GM12878 (cell line): ENCODE results near the gene TRAPPC11. TPM values are rescaled to one million over a fixed set of nuclear protein-coding genes. Genes with fewer than 3 reads are reported as not detected.
A peak's percentile ranks its signal among the peaks of the same experiment; 100 is the strongest.

Experiments
- BHLHE40 ChIP-seq, 2 experiments: fragments of 450-650 bp in 1 of 2; IDR thresholded peaks; 2 replicates each; pipeline ENCODE4 v1.6.1; 2011 to 2017; ENCODE audit warnings: low read depth in 2 of 2, borderline replicate concordance in 1 of 2, improper control_type of control experiment in 1 of 2, low read length in 1 of 2, mild to moderate bottlenecking in 1 of 2
- CBFB ChIP-seq: IDR thresholded peaks from 2 replicates; pipeline ENCODE4 v1.6.1; 2016; ENCODE audit warnings: antibody characterized with exemption, low read depth
- CBX5 ChIP-seq: sonication (generic); IDR thresholded peaks from 2 replicates; pipeline ENCODE4 v1.6.1; 2016; ENCODE audit warnings: low read depth, moderate library complexity, mild to moderate bottlenecking, inconsistent platforms
- EP300 ChIP-seq, 2 experiments: fragments of 150-350 bp in 1 of 2; IDR thresholded peaks; 2 replicates each; pipeline ENCODE4 v1.6.1; 2011 to 2012; ENCODE audit warnings: low read depth in 2 of 2, low read length in 2 of 2, borderline replicate concordance in 1 of 2, improper control_type of control experiment in 1 of 2, inconsistent platforms in 1 of 2; ENCODE audit not compliant: control insufficient read depth in 1 of 2
- GATAD2B ChIP-seq: fragments of 450-650 bp; conservative IDR thresholded peaks from 2 replicates; pipeline ENCODE4 v1.6.1; 2017; ENCODE audit warnings: low read depth, mild to moderate bottlenecking, moderate library complexity
- IKZF1 ChIP-seq: fragments of 450-650 bp; conservative IDR thresholded peaks from 2 replicates; pipeline ENCODE4 v1.6.1; 2017; ENCODE audit warnings: antibody characterized with exemption, mild to moderate bottlenecking
- IRF4 ChIP-seq: IDR thresholded peaks from 2 replicates; pipeline ENCODE4 v1.6.1; 2011; ENCODE audit warnings: low read depth, low read length
- PML ChIP-seq: IDR thresholded peaks from 2 replicates; pipeline ENCODE4 v1.6.1; 2012; ENCODE audit warnings: low read length, inconsistent platforms
- POLR2AphosphoS2 ChIP-seq: IDR thresholded peaks from 2 replicates; pipeline ENCODE4 v1.6.1; 2011; ENCODE audit warnings: low read depth, mild to moderate bottlenecking, low read length, improper control_type of control experiment, moderate library complexity
- RAD21 ChIP-seq: IDR thresholded peaks from 2 replicates; pipeline ENCODE4 v1.6.1; 2011; ENCODE audit warnings: mild to moderate bottlenecking, low read depth, low read length, moderate library complexity; ENCODE audit not compliant: insufficient read depth
- RB1 ChIP-seq: fragments of 450-650 bp; formaldehyde crosslinking; IDR thresholded peaks from 2 replicates; pipeline ENCODE4 v1.6.1; 2017; ENCODE audit warnings: mild to moderate bottlenecking, borderline replicate concordance
- SIN3A ChIP-seq: IDR thresholded peaks from 2 replicates; pipeline ENCODE4 v1.6.1; 2012; ENCODE audit warnings: low read depth, low read length, improper control_type of control experiment
- SMAD1 ChIP-seq: fragments of 450-650 bp; IDR thresholded peaks from 2 replicates; pipeline ENCODE4 v1.6.1; 2018; ENCODE audit warnings: mild to moderate bottlenecking, low read depth; ENCODE audit not compliant: partially characterized antibody
- ZNF622 ChIP-seq: fragments of 450-650 bp; IDR thresholded peaks from 2 replicates; pipeline ENCODE4 v1.6.1; 2017; ENCODE audit warnings: mild to moderate bottlenecking, inconsistent platforms
- polyA plus RNA-seq, 11 experiments: library from polyadenylated mRNA; depleted of rRNA in 4 of 11; unstranded in 6 of 11; stranded (reverse) in 5 of 11; fragments of >200 nt; fragmentation: Nextera tagmentation in 4 of 11; fragmentation: Illumina TruSeq in 1 of 11; extraction: Ambion mirVana in 4 of 11; extraction: Trizol in 1 of 11; gene quantifications; 1 replicate in 1 of 11; 2 replicates in 10 of 11; pipeline versions ENCODE4 v1.2.1 to v1.2.3, GENCODE V29; 2011 to 2016; ENCODE audit warnings: inconsistent platforms in 2 of 11, missing spikeins in 2 of 11, low read depth in 1 of 11
- total RNA-seq, 4 experiments: library from RNA; depleted of rRNA in 3 of 4; stranded (reverse); fragments of >200 nt in 3 of 4; fragmentation: Illumina TruSeq in 1 of 4; extraction: Trizol in 1 of 4; gene quantifications; 2 replicates each; pipeline versions ENCODE4 v1.2.1 to v1.2.3, GENCODE V29; 2013 to 2021
- TF ChIP-seq, protein P1 (sequence below): fragments of 150-350 bp; IDR thresholded peaks from 2 replicates; pipeline ENCODE4 v1.6.1; 2016; ENCODE audit warnings: low read depth, low read length
- TF ChIP-seq, protein P2 (sequence below): fragments of 450-650 bp; IDR thresholded peaks from 2 replicates; pipeline ENCODE4 v1.6.1; 2017; ENCODE audit warnings: borderline replicate concordance
- TF ChIP-seq, protein P3 (sequence below): fragments of 450-650 bp; formaldehyde crosslinking; IDR thresholded peaks from 2 replicates; pipeline ENCODE4 v1.5.0; 2022; ENCODE audit warnings: mild to moderate bottlenecking, missing genetic modification characterization
- TF ChIP-seq, protein P4 (sequence below): fragments of 450-650 bp; conservative IDR thresholded peaks from 2 replicates; pipeline ENCODE4 v1.6.1; 2017; ENCODE audit warnings: mild to moderate bottlenecking, moderate library complexity

Gene TRAPPC11
- total and polyA plus RNA-seq, 10 of the 15 experiments (the other 5 are each of a cell fraction or from before 2014, with no cell fraction given), result 7.3 to 40.5 (median 22.3) TPM

DNA sequence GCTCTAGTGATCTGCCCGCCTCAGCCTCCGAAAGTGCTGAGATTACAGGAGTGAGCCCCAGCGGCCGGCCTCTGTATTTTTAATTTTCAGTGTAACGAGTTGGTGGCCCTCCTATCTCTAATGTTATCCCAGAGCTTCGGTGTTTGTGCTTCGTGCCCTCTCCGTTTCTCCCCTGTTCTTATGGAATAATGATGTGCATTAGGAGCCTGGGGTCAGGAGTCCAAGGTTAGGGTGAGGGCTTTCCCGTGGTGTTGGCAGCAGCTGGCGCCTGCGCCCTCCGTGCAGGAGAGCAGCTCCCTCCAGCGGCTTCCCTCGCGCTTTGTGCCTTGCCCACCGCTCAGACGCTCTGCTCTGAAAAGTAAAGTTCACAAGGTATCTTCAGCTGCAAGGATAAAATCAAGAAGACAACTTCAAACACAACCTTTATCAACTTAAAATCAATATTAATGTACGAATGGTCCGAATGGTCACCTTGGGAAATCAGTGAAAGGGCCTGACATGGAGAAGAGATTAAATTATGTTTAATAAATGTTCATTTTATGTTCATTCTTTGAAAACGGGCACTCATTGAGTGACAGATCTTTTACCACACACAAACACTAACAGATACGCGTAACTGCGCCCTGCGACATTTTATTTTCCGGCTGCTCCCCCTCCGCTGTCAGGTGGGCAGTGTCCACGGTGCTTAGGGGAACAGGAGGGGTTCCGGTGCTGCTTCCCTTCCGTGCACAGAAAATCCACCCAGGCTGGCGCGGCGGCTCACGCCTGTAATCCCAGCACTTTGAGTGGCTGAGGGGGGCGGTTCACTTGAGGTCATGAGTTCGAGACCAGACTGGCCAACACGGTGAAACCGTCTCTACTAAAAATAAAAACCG, 62.4 kb downstream of the TRAPPC11 start (continued):
- TF ChIP-seq PML (no peak), SIN3A (no peak), BHLHE40 (IDR thresholded peaks at IDR 0.05; ENCODE audit: borderline replicate concordance in 1 of 2, low read depth in 2 of 2, low read length in 1 of 2) (0 out of 4 replicates have a peak, but pooled peaks of 1 of the 2 experiments have one; percentile 5), SMAD1 (no peak), ZNF622 (no peak), CBX5 (no peak), CBFB (no peak), GATAD2B (no peak; the same call in 1 of the 2 replicates), POLR2AphosphoS2 (no peak), EP300 (IDR thresholded peaks at IDR 0.05; ENCODE audit: borderline replicate concordance in 1 of 2, control insufficient read depth in 1 of 2, low read depth in 2 of 2, low read length in 2 of 2) (no peak), IKZF1 (no peak), IRF4 (no peak), RAD21 (0 out of 2 replicates have a peak, but pooled peaks have one; percentile 21), RB1 (no peak)
- TF ChIP-seq, protein P1, sequence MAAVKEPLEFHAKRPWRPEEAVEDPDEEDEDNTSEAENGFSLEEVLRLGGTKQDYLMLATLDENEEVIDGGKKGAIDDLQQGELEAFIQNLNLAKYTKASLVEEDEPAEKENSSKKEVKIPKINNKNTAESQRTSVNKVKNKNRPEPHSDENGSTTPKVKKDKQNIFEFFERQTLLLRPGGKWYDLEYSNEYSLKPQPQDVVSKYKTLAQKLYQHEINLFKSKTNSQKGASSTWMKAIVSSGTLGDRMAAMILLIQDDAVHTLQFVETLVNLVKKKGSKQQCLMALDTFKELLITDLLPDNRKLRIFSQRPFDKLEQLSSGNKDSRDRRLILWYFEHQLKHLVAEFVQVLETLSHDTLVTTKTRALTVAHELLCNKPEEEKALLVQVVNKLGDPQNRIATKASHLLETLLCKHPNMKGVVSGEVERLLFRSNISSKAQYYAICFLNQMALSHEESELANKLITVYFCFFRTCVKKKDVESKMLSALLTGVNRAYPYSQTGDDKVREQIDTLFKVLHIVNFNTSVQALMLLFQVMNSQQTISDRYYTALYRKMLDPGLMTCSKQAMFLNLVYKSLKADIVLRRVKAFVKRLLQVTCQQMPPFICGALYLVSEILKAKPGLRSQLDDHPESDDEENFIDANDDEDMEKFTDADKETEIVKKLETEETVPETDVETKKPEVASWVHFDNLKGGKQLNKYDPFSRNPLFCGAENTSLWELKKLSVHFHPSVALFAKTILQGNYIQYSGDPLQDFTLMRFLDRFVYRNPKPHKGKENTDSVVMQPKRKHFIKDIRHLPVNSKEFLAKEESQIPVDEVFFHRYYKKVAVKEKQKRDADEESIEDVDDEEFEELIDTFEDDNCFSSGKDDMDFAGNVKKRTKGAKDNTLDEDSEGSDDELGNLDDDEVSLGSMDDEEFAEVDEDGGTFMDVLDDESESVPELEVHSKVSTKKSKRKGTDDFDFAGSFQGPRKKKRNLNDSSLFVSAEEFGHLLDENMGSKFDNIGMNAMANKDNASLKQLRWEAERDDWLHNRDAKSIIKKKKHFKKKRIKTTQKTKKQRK, result no peak
- TF ChIP-seq, protein P2, sequence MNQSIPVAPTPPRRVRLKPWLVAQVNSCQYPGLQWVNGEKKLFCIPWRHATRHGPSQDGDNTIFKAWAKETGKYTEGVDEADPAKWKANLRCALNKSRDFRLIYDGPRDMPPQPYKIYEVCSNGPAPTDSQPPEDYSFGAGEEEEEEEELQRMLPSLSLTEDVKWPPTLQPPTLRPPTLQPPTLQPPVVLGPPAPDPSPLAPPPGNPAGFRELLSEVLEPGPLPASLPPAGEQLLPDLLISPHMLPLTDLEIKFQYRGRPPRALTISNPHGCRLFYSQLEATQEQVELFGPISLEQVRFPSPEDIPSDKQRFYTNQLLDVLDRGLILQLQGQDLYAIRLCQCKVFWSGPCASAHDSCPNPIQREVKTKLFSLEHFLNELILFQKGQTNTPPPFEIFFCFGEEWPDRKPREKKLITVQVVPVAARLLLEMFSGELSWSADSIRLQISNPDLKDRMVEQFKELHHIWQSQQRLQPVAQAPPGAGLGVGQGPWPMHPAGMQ, result no peak
- TF ChIP-seq, protein P3, sequence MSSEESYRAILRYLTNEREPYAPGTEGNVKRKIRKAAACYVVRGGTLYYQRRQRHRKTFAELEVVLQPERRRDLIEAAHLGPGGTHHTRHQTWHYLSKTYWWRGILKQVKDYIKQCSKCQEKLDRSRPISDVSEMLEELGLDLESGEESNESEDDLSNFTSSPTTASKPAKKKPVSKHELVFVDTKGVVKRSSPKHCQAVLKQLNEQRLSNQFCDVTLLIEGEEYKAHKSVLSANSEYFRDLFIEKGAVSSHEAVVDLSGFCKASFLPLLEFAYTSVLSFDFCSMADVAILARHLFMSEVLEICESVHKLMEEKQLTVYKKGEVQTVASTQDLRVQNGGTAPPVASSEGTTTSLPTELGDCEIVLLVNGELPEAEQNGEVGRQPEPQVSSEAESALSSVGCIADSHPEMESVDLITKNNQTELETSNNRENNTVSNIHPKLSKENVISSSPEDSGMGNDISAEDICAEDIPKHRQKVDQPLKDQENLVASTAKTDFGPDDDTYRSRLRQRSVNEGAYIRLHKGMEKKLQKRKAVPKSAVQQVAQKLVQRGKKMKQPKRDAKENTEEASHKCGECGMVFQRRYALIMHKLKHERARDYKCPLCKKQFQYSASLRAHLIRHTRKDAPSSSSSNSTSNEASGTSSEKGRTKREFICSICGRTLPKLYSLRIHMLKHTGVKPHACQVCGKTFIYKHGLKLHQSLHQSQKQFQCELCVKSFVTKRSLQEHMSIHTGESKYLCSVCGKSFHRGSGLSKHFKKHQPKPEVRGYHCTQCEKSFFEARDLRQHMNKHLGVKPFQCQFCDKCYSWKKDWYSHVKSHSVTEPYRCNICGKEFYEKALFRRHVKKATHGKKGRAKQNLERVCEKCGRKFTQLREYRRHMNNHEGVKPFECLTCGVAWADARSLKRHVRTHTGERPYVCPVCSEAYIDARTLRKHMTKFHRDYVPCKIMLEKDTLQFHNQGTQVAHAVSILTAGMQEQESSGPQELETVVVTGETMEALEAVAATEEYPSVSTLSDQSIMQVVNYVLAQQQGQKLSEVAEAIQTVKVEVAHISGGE (CRISPR knock-in tag), result no peak
- TF ChIP-seq, protein P4, sequence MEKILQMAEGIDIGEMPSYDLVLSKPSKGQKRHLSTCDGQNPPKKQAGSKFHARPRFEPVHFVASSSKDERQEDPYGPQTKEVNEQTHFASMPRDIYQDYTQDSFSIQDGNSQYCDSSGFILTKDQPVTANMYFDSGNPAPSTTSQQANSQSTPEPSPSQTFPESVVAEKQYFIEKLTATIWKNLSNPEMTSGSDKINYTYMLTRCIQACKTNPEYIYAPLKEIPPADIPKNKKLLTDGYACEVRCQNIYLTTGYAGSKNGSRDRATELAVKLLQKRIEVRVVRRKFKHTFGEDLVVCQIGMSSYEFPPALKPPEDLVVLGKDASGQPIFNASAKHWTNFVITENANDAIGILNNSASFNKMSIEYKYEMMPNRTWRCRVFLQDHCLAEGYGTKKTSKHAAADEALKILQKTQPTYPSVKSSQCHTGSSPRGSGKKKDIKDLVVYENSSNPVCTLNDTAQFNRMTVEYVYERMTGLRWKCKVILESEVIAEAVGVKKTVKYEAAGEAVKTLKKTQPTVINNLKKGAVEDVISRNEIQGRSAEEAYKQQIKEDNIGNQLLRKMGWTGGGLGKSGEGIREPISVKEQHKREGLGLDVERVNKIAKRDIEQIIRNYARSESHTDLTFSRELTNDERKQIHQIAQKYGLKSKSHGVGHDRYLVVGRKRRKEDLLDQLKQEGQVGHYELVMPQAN, result 0 out of 2 replicates have a peak, but pooled peaks have one; percentile 23
